ENCODE data around the gene TNS1.

TNS1 gene

GRCh38 chr2:217795067-217795466 is 207.7 kb downstream of the TNS1 start:
- TF ChIP-seq EZH2phosphoT487 (IDR thresholded peaks at IDR 0.05; ENCODE audit: low read length) (no peak), CTCF (IDR thresholded peaks at IDR 0.05; ENCODE audit: low read length) (no peak), EZH2 (optimal IDR thresholded peaks at IDR 0.05; ENCODE audit: low read depth, low read length) (no peak)
- Histone ChIP-seq H3K9me3 (replicated peaks; ENCODE audit: insufficient read depth, low read length) (no peaks in the 10 kb centered on the region), H3K4me1 (ENCODE audit: low read length) (no peaks in the 10 kb centered on the region), H3K4me3 (ENCODE audit: low read length) (no peak overlapping the region), H3F3A (ENCODE audit: insufficient read depth, low read length) (no peaks in the 10 kb centered on the region), H2AFZ (ENCODE audit: low read length) (no peak overlapping the region), H3K79me2 (ENCODE audit: low read length) (no peaks in the 10 kb centered on the region), H3K9ac (ENCODE audit: low read length) (no peak overlapping the region), H3K9me2 (replicated peaks; ENCODE audit: insufficient read depth, low read length) (no peaks in the 10 kb centered on the region), H3K27me3 (replicated peaks; ENCODE audit: insufficient read depth, low read length) (no peaks in the 10 kb centered on the region), H3K36me3 (replicated peaks; ENCODE audit: insufficient read depth, low read length) (no peaks in the 10 kb centered on the region), H3K27ac (ENCODE audit: low read length) (no peak overlapping the region), H3K4me2 (ENCODE audit: low read depth, low read length) (no peak overlapping the region), H4K20me1 (ENCODE audit: insufficient read depth, low read length) (no peaks in the 10 kb centered on the region)
- DNase-seq: no peak

GRCh38 chr2:217794133-217794986 is 208.4 kb downstream of the TNS1 start:
- Histone ChIP-seq H3K4me2 (ENCODE audit: low read depth, low read length) (no peak overlapping the region), H3K4me3 (ENCODE audit: low read length) (no peak overlapping the region), H3K36me3 (replicated peaks; ENCODE audit: insufficient read depth, low read length) (no peaks in the 10 kb centered on the region), H3K9me2 (replicated peaks; ENCODE audit: insufficient read depth, low read length) (no peaks in the 10 kb centered on the region), H2AFZ (ENCODE audit: low read length) (no peak overlapping the region), H4K20me1 (ENCODE audit: insufficient read depth, low read length) (no peaks in the 10 kb centered on the region), H3K9ac (ENCODE audit: low read length) (no peak overlapping the region), H3K27me3 (replicated peaks; ENCODE audit: insufficient read depth, low read length) (no peaks in the 10 kb centered on the region), H3K27ac (ENCODE audit: low read length) (no peak overlapping the region), H3K9me3 (replicated peaks; ENCODE audit: insufficient read depth, low read length) (no peaks in the 10 kb centered on the region), H3F3A (ENCODE audit: insufficient read depth, low read length) (no peaks in the 10 kb centered on the region), H3K4me1 (ENCODE audit: low read length) (no peaks in the 10 kb centered on the region), H3K79me2 (ENCODE audit: low read length) (no peaks in the 10 kb centered on the region)
- no peak for TF ChIP-seq EZH2phosphoT487 (IDR thresholded peaks at IDR 0.05; ENCODE audit: low read length)
- no peak for TF ChIP-seq CTCF (IDR thresholded peaks at IDR 0.05; ENCODE audit: low read length)
- TF ChIP-seq EZH2 (optimal IDR thresholded peaks at IDR 0.05; ENCODE audit: low read depth, low read length): no peak
- no peak for DNase-seq

- Histone ChIP-seq H3F3A (ENCODE audit: insufficient read depth, low read length) (no peaks in the 10 kb centered on the region), H3K27ac (ENCODE audit: low read length) (no peak overlapping the region), H3K9me3 (replicated peaks; ENCODE audit: insufficient read depth, low read length) (no peaks in the 10 kb centered on the region), H3K4me3 (ENCODE audit: low read length) (no peak overlapping the region), H3K36me3 (replicated peaks; ENCODE audit: insufficient read depth, low read length) (no peaks in the 10 kb centered on the region), H3K4me2 (ENCODE audit: low read depth, low read length) (no peak overlapping the region), H2AFZ (ENCODE audit: low read length) (no peak overlapping the region), H3K27me3 (replicated peaks; ENCODE audit: insufficient read depth, low read length) (no peaks in the 10 kb centered on the region), H3K9me2 (replicated peaks; ENCODE audit: insufficient read depth, low read length) (no peaks in the 10 kb centered on the region), H3K4me1 (ENCODE audit: low read length) (no peaks in the 10 kb centered on the region), H4K20me1 (ENCODE audit: insufficient read depth, low read length) (no peaks in the 10 kb centered on the region), H3K9ac (ENCODE audit: low read length) (no peak overlapping the region), H3K79me2 (ENCODE audit: low read length) (no peaks in the 10 kb centered on the region)
- no peak for DNase-seq
- TF ChIP-seq CTCF (IDR thresholded peaks at IDR 0.05; ENCODE audit: low read length): no peak
- TF ChIP-seq EZH2 (optimal IDR thresholded peaks at IDR 0.05; ENCODE audit: low read depth, low read length): no peak
- no peak for TF ChIP-seq EZH2phosphoT487 (IDR thresholded peaks at IDR 0.05; ENCODE audit: low read length)
Measured at GRCh38 chr2:217793566-217794132, 209.1 kb downstream of the TNS1 start.

Data from MM.1S (cell line).